ENCODE results near the gene RDM1.
"Not testable (repeated sequence)": the region's sequence is repeated elsewhere in the genome, so short reads cannot be mapped to it uniquely, and the experiment has no call there.

The RDM1 gene

DNA sequence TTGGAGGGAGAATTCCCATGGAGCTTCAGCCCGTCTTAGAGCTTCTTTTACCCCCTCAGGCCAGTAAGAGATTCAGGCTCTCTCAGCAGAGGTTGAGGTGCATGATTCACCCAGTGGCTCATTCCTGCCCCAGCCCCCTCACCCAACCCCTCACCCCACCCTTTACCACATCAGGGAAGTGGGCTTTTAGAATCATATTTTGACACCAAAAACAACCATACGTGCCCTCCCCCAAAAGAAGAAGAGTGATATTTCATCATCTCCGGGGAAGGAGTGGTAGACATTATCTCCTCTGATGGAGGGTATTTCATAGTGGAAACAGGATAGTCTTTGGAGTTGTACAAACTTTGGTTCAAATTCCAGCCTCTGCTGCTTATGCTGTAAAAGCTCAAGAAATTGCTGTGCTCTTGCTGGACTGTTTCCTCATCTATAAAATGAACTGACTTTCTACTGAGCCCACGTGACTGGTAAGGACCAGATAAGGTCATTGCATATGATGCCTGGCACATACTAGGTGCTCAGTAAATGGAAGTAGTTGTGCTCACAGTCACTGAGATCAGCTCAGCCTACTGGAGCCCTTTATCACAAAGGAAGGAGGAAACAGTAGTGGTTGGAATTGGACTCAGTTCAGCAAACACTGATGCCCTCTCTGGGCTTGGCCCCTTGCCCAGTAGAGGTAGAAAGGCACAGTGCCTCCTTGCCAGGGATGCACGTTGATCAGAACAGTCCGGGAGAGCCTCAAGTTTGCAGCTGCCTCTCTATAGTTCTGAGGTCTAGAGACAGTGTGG is 32.1 kb downstream of the RDM1 start:
- H3K4me2 ChIP-seq (ENCODE audit: low read length), result no peak overlapping the region
- no peaks in the 10 kb centered on the region for H3K4me1 ChIP-seq (ENCODE audit: insufficient read depth, low read length, severe bottlenecking)
- H3K27me3 ChIP-seq (ENCODE audit: insufficient read depth, low read length), result no peaks in the 10 kb centered on the region
- no peak overlapping the region for H2AFZ ChIP-seq (ENCODE audit: low read length)
- no peaks in the 10 kb centered on the region for H3K9me2 ChIP-seq (ENCODE audit: low read depth, low read length)
- no peaks in the 10 kb centered on the region for H4K20me1 ChIP-seq (ENCODE audit: insufficient read depth, low read length)
- no peak for TF ChIP-seq EZH2 (IDR thresholded peaks at IDR 0.05; ENCODE audit: borderline replicate concordance, low read length)
- TF ChIP-seq, protein P1, sequence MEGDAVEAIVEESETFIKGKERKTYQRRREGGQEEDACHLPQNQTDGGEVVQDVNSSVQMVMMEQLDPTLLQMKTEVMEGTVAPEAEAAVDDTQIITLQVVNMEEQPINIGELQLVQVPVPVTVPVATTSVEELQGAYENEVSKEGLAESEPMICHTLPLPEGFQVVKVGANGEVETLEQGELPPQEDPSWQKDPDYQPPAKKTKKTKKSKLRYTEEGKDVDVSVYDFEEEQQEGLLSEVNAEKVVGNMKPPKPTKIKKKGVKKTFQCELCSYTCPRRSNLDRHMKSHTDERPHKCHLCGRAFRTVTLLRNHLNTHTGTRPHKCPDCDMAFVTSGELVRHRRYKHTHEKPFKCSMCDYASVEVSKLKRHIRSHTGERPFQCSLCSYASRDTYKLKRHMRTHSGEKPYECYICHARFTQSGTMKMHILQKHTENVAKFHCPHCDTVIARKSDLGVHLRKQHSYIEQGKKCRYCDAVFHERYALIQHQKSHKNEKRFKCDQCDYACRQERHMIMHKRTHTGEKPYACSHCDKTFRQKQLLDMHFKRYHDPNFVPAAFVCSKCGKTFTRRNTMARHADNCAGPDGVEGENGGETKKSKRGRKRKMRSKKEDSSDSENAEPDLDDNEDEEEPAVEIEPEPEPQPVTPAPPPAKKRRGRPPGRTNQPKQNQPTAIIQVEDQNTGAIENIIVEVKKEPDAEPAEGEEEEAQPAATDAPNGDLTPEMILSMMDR (IDR thresholded peaks at IDR 0.05; ENCODE audit: low read length), result no peak
- no peak overlapping the region for H3K27ac ChIP-seq (ENCODE audit: low read depth, low read length, poor library complexity, severe bottlenecking)
- H3K9ac ChIP-seq (ENCODE audit: low read length), result no peak overlapping the region
- H3K4me3 ChIP-seq (ENCODE audit: low read depth, low read length, poor library complexity, severe bottlenecking), result no peak overlapping the region
- no peaks in the 10 kb centered on the region for H3K9me3 ChIP-seq (ENCODE audit: low read length)
- H3K79me2 ChIP-seq (ENCODE audit: insufficient read depth, low read length), result no peaks in the 10 kb centered on the region
- no peaks in the 10 kb centered on the region for H3F3A ChIP-seq (ENCODE audit: insufficient read depth, low read length)
- no peaks in the 10 kb centered on the region for H3K36me3 ChIP-seq (ENCODE audit: insufficient read depth, low read length)

DNA sequence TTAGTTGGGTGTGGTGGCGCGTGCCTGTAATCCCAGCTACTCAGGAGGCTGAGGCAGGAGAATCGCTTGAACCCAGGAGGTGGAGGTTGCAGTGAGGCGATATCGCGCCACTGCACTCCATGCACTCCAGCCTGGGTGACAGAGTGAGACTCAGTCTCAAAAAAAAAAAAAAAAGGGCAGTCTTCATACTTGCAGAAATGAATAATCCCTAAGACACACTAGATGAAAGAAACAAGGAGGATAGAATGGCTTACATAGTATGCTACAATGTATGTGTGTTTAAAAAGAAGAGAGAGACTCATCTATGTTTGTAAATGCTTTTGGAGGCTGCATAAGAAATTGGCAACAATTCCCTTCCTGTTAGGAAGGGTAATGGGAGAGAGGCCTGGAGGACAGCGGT is 32.8 kb downstream of the RDM1 start:
- H3F3A ChIP-seq (ENCODE audit: insufficient read depth, low read length); H3K4me1 ChIP-seq (ENCODE audit: insufficient read depth, low read length, severe bottlenecking); H3K27me3 ChIP-seq (ENCODE audit: insufficient read depth, low read length); H3K4me3 ChIP-seq (ENCODE audit: low read depth, low read length, poor library complexity, severe bottlenecking); H3K9me2 ChIP-seq (ENCODE audit: low read depth, low read length); H3K9me3 ChIP-seq (ENCODE audit: low read length); H4K20me1 ChIP-seq (ENCODE audit: insufficient read depth, low read length); H3K36me3 ChIP-seq (ENCODE audit: insufficient read depth, low read length); H3K9ac ChIP-seq (ENCODE audit: low read length); H3K79me2 ChIP-seq (ENCODE audit: insufficient read depth, low read length); H3K27ac ChIP-seq (ENCODE audit: low read depth, low read length, poor library complexity, severe bottlenecking); H2AFZ ChIP-seq (ENCODE audit: low read length); H3K4me2 ChIP-seq (ENCODE audit: low read length): not testable (repeated sequence)

DNA sequence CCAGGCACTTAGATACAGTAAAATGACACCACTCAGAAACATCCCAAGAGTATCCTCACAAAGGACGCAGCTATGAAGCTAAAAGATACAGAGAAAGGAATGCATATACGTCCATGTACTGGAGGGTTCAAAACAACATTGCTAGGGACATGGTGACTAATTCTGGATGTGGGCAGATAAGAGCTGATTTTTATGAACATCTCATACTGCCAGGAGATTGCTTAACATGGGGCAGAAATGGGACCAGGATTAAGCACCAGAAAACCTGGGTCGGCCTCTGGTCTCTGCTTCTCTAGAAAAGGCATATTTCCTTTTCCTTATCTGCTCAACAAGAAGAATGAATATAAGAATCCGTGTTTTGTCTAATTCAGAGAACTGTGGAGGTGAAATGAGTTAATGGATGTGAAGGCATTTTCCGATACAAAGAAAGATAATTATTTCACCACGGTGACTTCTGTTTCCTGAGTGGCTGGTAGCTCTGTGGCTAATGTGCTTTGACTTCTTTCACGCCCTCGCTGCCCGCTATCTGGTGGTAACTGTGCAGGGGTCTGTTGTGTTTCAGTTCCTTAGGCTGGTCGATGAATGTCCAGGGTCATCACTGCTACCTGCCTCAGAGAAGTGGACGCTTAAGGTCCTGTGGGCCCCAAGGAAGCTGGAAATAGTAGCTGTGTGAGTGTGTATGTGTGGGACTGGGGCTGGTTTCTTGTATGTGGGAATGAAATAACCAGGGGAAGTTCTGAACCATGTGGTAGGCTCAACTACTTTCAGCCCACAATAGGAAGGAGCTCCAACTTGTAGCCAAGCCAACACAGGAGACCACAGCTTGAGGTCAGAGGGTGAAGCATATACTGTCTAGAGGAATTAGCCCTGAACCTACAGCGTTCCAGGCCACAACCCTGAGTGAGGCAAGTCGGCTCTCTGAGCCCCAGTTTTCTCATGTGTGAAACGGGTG is 34.7 kb downstream of the RDM1 start:
- TF ChIP-seq, protein P1 (IDR thresholded peaks at IDR 0.05; ENCODE audit: low read length), result no peak
- TF ChIP-seq EZH2 (IDR thresholded peaks at IDR 0.05; ENCODE audit: borderline replicate concordance, low read length), result no peak
- Histone ChIP-seq H3K27ac (ENCODE audit: low read depth, low read length, poor library complexity, severe bottlenecking) (no peak overlapping the region), H3K79me2 (ENCODE audit: insufficient read depth, low read length) (no peaks in the 10 kb centered on the region), H3K9ac (ENCODE audit: low read length) (no peak overlapping the region), H2AFZ (ENCODE audit: low read length) (no peak overlapping the region), H4K20me1 (ENCODE audit: insufficient read depth, low read length) (no peaks in the 10 kb centered on the region), H3F3A (ENCODE audit: insufficient read depth, low read length) (no peaks in the 10 kb centered on the region), H3K9me2 (ENCODE audit: low read depth, low read length) (no peaks in the 10 kb centered on the region), H3K4me1 (ENCODE audit: insufficient read depth, low read length, severe bottlenecking) (no peaks in the 10 kb centered on the region), H3K4me2 (ENCODE audit: low read length) (no peak overlapping the region), H3K9me3 (ENCODE audit: low read length) (no peaks in the 10 kb centered on the region), H3K27me3 (ENCODE audit: insufficient read depth, low read length) (no peaks in the 10 kb centered on the region), H3K36me3 (ENCODE audit: insufficient read depth, low read length) (no peaks in the 10 kb centered on the region), H3K4me3 (ENCODE audit: low read depth, low read length, poor library complexity, severe bottlenecking) (no peak overlapping the region)

Data from OCI-LY1 (cell line).